Upper lobe of right lung (tissue), 1 donor: ENCODE data around the gene RPL7A. TPM values are rescaled to one million over a fixed set of nuclear protein-coding genes. Genes with fewer than 3 reads are reported as not detected.

Experiments
- ATAC-seq: fragments of 200-7000 bp; cut with Tn5 transposase; one replicate; pipeline ENCODE4 v1.9.1; 2020; ENCODE audit warnings: mild to moderate bottlenecking, moderate library complexity
- DNase-seq: peaks from one replicate; pipeline ENCODE4 v3.0.0-alpha.2; 2020
- H3K27ac ChIP-seq: fragments of 200-600 bp; one replicate; pipeline ENCODE4 v1.8.0; 2022
- H3K27me3 ChIP-seq: fragments of 200-600 bp; one replicate; pipeline ENCODE4 v1.8.0; 2022; ENCODE audit warnings: mild to moderate bottlenecking
- H3K36me3 ChIP-seq: fragments of 200-600 bp; one replicate; pipeline ENCODE4 v1.8.0; 2022
- H3K4me1 ChIP-seq: fragments of 200-600 bp; one replicate; pipeline ENCODE4 v1.8.0; 2022
- H3K4me3 ChIP-seq: fragments of 200-600 bp; one replicate; pipeline ENCODE4 v1.8.0; 2022; ENCODE audit warnings: mild to moderate bottlenecking
- H3K9me3 ChIP-seq: fragments of 200-600 bp; one replicate; pipeline ENCODE4 v1.8.0; 2022
- intact Hi-C: fragments of 100-400 bp; cut with DNase I; formaldehyde crosslinking; loops from one replicate; pipeline ENCODE4 v1.11.0; 2022
- total RNA-seq: library from RNA; stranded (reverse); fragmentation: NEBNext Ultra II Directional; extraction: Animal tissue kit (Norgen Biotek cat#: 25700); gene quantifications from one replicate; pipeline ENCODE4 v1.2.1, GENCODE V29; 2021
- TF ChIP-seq, protein P1 (sequence below): fragments of 200-600 bp; IDR thresholded peaks from one replicate; pipeline ENCODE4 v1.8.0; 2022; ENCODE audit warnings: antibody characterized with exemption
- donor health status: DM: no; HTN: yes; CAD: no; lungs with severe emphysema.

Gene RPL7A
- total RNA-seq, 1 donor from 2014 or later: 1,380 TPM

DNA sequence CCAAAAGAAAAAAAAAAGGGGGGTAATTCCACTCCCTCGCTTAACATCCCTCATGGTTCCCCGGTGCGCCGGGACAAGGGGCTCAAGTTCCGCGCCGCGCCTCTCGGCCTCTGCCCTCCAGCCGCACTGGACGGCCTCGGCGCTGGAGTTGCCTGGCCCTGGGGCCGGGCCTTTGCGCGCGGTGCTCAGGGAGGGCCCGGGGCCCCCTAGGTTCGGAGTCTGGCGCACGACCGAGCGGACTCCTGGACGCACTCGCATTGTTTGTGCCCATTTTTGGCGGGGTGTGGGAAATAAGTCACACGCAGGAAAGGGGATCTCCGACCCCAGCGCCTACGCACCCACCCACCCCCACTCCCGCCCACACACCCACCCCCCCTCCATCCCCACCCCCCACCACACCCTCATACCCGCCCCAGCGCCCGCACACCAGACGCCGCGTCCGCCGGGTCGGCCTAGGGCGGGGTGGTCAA is 468 bp upstream of the RPL7A start:
- Histone ChIP-seq H3K4me3 (peak overlapping the region; percentile 94), H3K9me3 (no peaks in the 10 kb centered on the region), H3K27me3 (no peaks in the 10 kb centered on the region), H3K36me3 (peaks cover 69% of the 10 kb centered on the region), H3K27ac (peak overlapping the region; percentile 94), H3K4me1 (peaks cover 24% of the 10 kb centered on the region)
- ATAC-seq (peak; percentile 64), DNase-seq (peak; percentile 76)
- intact Hi-C loops: no loop called here
- TF ChIP-seq, protein P1, sequence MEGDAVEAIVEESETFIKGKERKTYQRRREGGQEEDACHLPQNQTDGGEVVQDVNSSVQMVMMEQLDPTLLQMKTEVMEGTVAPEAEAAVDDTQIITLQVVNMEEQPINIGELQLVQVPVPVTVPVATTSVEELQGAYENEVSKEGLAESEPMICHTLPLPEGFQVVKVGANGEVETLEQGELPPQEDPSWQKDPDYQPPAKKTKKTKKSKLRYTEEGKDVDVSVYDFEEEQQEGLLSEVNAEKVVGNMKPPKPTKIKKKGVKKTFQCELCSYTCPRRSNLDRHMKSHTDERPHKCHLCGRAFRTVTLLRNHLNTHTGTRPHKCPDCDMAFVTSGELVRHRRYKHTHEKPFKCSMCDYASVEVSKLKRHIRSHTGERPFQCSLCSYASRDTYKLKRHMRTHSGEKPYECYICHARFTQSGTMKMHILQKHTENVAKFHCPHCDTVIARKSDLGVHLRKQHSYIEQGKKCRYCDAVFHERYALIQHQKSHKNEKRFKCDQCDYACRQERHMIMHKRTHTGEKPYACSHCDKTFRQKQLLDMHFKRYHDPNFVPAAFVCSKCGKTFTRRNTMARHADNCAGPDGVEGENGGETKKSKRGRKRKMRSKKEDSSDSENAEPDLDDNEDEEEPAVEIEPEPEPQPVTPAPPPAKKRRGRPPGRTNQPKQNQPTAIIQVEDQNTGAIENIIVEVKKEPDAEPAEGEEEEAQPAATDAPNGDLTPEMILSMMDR: no peak

DNA sequence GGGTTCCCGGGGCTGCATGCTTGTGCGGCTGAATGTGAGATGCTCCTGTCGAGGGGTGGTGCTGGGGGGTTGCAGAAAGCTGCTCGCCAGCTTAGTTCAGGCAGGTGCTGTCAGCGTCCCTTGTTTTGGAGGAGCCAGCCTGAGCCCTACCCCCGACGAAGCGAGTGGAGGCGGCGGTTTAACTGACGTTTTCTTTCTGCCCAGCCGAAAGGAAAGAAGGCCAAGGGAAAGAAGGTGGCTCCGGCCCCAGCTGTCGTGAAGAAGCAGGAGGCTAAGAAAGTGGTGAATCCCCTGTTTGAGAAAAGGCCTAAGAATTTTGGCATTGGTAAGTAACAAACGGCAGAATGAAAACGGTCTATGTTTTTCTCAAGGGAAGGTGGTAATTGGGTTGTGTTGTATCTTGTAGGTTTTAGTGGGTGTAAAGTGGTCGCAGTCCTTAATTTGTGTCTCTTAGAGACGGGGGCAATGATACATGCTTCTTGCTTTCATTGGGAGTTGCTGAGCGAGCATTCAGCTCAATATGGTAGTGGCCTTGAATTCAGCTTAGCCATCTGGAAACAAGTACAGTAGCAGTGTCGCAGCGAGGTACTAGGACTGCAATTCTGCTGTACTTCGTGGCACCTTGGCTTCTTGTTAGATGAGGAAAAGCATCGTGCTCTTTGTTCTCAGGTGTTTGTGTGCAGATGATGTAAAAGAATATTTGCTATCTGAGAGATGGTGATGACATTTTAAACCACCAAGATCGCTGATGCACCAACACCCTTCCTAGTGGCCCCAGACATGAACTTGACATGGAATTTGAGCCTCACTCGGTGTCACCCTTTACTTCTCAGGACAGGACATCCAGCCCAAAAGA is 928 bp downstream of the RPL7A start:
- TF ChIP-seq, protein P1: no peak
- Histone ChIP-seq H3K4me3 (peak overlapping the region; percentile 94), H3K4me1 (peaks cover 24% of the 10 kb centered on the region), H3K27me3 (no peaks in the 10 kb centered on the region), H3K36me3 (peaks cover 69% of the 10 kb centered on the region), H3K27ac (peak overlapping the region; percentile 94), H3K9me3 (no peaks in the 10 kb centered on the region)
- intact Hi-C loops: no loop called here
- ATAC-seq (no peak), DNase-seq (no peak)

DNA sequence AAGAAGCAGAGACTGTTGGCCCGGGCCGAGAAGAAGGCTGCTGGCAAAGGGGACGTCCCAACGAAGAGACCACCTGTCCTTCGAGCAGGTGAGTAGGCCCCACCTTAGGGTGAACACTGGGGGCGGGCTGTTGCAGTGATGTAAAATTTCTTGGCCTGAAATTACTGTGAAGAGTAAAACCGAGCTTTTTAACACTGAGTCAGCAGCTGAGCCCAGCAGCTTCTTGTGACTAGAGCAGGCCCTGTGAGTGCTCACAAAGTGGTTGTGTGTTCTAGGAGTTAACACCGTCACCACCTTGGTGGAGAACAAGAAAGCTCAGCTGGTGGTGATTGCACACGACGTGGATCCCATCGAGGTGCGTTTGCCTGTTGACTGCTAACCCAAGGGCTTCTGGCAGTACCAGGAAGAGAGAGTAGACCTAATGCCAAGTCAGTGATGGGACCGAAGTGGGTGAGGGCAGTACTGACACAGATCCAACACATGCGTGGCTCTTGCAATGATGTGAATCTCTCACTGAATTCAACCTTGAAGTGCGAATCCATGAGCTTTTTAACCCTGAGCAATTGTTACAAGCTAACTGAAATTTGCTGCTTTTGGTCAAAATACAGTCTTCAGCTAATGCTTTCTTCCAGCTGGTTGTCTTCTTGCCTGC is 2.1 kb downstream of the RPL7A start:
- no peak overlapping the region for H3K27ac ChIP-seq

DNA sequence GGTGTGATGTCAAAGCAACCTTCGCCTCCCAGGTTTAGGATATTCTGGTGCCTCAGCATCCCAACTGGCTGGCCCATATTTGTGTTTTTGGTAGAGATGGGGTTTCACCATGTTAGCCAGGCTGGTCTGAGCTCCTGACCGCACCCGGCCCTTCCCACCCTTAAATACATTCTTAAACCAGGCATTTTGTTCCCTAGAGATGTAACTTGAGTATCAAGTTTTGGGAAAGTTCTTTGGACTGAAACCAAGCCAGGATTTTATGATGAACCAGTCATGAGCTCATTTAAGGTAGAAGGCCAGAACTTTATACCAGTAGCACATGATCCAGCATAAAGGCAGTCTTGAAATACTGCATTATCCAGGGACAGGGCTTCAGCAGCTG is 3.5 kb downstream of the RPL7A start:
- H3K4me3 ChIP-seq: no peak overlapping the region
- ATAC-seq (no peak), DNase-seq (no peak)
- H3K27me3 ChIP-seq: no peaks in the 10 kb centered on the region
- H3K4me1 ChIP-seq: peaks cover 28% of the 10 kb centered on the region
- H3K36me3 ChIP-seq: peaks cover 54% of the 10 kb centered on the region
- H3K27ac ChIP-seq: no peak overlapping the region
- TF ChIP-seq, protein P1: no peak
- H3K9me3 ChIP-seq: no peaks in the 10 kb centered on the region
- intact Hi-C loops: no loop called here

More for the DNA sequence above, 2.1 kb downstream of the RPL7A start:
- no peaks in the 10 kb centered on the region for H3K27me3 ChIP-seq
- H3K4me3 ChIP-seq: no peak overlapping the region
- H3K36me3 ChIP-seq: peaks cover 62% of the 10 kb centered on the region
- intact Hi-C loops: no loop called here
- TF ChIP-seq, protein P1: no peak
- ATAC-seq (no peak), DNase-seq (no peak)
- H3K4me1 ChIP-seq: peaks cover 25% of the 10 kb centered on the region
- no peaks in the 10 kb centered on the region for H3K9me3 ChIP-seq

DNA sequence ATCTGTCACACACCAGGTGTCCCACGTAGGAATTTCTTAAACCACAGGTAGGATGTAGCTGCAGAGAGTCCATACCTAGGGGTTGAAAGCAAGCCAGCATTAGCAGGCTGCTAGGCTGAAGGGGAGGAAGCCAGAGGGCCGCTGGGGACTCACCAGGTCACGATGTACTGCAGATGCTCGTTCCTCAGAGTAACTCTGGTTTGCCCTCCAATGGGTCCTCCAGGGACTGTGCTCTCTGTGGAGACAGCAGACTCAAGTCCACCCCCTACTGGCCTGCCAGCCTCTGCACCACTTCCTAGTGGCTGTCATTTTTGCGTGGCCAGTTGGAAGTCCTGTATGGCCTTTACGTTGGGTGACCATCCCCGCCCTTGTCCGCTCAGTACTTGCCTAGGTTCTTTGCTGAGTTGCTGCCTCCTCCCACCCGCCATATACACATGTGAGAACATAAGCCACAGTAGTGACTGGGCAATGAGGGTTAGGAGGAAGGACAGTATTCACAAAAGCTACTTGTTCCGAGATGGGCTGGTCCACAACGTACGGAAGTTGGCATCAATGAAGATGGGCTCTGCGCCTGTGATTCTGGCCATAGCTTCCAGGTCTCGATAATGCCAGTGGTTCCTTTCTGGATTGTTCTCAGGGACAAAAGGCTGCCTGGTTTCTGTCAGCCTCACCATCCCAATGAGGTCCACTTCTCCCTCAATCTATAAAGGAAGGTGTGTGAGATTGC is 4.1 kb downstream of the RPL7A start:
- intact Hi-C loops: no loop called here
- H3K4me3 ChIP-seq: no peak overlapping the region
- no peaks in the 10 kb centered on the region for H3K9me3 ChIP-seq
- DNase-seq: no peak
- TF ChIP-seq, protein P1: peak; percentile 57
- no peaks in the 10 kb centered on the region for H3K27me3 ChIP-seq
- H3K36me3 ChIP-seq: peaks cover 54% of the 10 kb centered on the region
- H3K4me1 ChIP-seq: peaks cover 26% of the 10 kb centered on the region
- peak; percentile 15 for ATAC-seq
- H3K27ac ChIP-seq: no peak overlapping the region
